ENCODE results near the gene KNCN.
A peak's percentile ranks its signal among the peaks of the same experiment; 100 is the strongest.

Gene KNCN

GRCh38 chr1:46569116-46569515 lies 17.7 kb upstream of the KNCN start:
- no peak for DNase-seq (ENCODE audit: low read depth, low spot score)

DNA sequence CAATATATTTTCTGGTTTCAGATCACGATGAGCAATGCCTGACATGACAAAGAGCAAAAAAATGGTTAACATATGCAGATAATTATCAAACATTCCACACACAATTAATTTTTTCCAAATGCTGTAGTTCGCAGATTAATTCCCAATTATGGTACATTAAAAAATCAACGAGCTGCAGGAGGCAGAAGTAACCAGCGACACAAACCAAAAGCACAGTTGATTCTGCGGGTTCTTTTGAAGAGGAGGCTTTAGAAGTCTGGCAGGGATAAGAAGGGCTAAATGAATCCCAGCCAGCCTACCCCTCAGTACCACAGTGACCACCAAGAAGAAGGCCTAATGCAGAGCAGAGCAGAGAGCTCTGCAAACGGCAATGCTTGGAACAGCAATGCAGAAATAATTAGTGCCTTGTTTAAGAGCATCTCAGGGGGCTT lies 17.0 kb upstream of the KNCN start:
- no peak for DNase-seq (ENCODE audit: low read depth, low spot score)

- DNase-seq (ENCODE audit: low read depth, low spot score): no peak
Observed at GRCh38 chr1:46563341-46563740, 11.9 kb upstream of the KNCN start.

- no peak for DNase-seq (ENCODE audit: low read depth, low spot score)
Observed at GRCh38 chr1:46562498-46562897, 11.1 kb upstream of the KNCN start.

- no peak for DNase-seq (ENCODE audit: low read depth, low spot score)
Observed at GRCh38 chr1:46558966-46559365, 7.5 kb upstream of the KNCN start.

DNA sequence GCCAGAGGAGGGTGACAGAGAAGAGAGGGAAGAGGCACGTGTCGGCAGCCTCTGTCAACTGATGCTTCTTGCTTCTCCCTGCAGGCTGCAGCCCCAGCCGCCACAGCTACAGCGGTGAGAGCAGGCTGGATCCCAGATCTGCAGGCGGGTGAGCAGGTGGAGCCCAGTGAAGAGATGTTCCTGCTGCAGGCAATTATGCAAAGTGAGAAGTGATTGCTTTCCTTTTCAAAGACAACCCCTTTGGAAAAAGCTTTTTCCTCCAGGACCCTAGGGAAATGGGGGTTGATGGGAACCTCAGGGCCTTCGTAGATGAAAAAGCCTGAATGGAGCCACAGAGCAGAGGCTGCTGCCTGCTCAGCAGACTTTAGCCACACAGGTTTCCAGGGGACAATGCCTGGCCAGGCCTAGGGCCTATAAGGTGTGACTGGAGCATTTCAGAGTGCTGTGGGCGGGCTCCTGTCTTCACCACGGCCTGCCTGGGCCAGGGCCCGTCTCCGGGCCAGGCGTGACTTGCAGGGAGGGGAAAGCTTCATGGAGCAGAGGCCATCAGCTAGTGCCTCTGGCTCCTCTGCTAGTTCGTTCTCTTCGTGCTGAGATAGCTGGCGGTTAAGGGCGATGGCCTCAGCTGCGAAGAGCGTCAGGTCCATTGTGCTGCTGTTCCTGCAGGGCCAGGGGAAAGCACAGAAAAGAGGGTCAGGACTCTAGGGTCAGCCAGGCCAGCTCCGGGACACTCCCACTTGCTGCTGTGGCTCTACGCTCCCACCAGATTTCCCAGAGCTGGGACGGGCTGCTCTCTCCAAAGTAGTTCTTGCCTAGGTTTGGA lies 6.9 kb upstream of the KNCN start:
- DNase-seq (ENCODE audit: low read depth, low spot score): no peak

GRCh38 chr1:46557403-46557802 lies 6.0 kb upstream of the KNCN start:
- no peak for DNase-seq (ENCODE audit: low read depth, low spot score)

DNA sequence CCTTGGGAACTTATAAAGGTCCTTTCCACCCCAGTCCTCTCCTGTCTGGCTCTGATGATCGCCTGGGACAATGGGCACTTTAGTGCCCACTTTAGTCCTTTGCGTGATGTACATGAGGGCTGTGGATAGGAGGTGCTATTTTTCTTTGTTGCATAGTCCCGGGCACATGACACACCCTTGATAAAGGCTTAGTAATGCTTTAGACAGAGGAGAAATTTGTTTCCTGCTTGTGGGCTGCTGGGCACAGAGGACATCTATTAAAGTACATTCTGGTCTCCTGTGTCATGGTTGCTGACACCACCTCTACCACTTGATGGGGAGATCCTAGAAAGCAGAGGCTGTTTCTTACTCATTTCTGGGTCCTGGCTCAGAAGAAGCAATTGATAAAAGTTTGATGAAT lies 5.4 kb upstream of the KNCN start:
- DNase-seq (ENCODE audit: low read depth, low spot score): no peak

DNA sequence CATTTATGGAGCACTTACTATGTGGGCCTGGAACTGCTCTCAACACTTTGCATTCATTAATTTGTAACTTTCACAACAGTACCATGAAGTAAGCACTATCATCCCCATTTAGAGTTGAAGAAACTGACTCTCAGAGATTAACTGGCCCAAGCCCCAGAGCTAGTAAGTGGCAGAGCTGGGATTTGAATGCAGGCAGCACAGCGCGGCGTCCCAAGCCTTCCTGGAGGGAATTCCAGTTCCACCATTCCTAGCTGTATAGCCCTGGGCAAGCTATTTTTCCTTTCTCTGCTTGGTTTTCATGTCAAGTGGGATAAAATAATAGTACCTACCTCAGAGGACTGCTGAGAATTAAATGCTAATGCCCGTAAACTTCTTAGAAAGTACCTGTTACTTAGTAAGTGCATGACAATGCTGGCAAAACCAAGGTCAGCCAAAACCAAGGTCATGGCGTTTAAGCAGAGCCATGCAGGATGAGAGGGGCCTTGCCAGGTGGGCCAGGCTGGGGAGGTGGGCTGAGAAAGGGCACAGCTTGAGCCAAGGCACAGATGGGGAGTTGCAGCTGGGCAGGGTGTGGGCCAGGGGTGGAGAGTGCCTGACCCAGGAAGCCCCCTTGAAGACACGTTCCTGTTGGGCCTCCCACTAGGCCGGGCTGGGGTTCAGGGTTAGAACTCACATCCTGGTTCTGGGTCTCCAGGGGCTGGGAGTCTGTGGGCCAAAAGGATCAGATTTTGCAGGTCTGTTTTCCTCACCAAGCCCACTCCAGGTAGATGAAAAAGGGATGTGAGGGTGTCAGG lies 4.6 kb upstream of the KNCN start:
- DNase-seq (ENCODE audit: low read depth, low spot score): no peak

- no peak for DNase-seq (ENCODE audit: low read depth, low spot score)
Observed at GRCh38 chr1:46554597-46555381, 3.3 kb upstream of the KNCN start.

DNA sequence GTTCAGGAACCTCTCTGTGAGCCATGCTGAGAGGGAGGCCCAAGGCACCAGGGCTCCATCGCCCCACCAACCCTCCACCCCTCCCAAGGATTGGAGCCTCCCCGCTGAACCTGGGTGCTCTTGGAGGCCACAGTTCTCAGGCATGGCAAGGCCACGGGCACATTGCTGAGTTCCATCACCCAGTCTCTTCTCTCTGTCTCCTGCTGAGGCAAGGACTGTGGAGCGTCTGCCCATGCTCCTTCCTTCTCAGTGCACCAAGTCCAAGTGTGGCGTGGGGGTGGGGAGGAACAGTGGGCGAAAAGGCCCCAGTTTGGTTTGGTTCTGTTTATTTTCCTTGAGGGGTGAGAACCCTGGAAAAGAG lies 2.8 kb upstream of the KNCN start:
- no peak for DNase-seq (ENCODE audit: low read depth, low spot score)

GRCh38 chr1:46553506-46553905 lies 2.1 kb upstream of the KNCN start:
- no peak for DNase-seq (ENCODE audit: low read depth, low spot score)

DNA sequence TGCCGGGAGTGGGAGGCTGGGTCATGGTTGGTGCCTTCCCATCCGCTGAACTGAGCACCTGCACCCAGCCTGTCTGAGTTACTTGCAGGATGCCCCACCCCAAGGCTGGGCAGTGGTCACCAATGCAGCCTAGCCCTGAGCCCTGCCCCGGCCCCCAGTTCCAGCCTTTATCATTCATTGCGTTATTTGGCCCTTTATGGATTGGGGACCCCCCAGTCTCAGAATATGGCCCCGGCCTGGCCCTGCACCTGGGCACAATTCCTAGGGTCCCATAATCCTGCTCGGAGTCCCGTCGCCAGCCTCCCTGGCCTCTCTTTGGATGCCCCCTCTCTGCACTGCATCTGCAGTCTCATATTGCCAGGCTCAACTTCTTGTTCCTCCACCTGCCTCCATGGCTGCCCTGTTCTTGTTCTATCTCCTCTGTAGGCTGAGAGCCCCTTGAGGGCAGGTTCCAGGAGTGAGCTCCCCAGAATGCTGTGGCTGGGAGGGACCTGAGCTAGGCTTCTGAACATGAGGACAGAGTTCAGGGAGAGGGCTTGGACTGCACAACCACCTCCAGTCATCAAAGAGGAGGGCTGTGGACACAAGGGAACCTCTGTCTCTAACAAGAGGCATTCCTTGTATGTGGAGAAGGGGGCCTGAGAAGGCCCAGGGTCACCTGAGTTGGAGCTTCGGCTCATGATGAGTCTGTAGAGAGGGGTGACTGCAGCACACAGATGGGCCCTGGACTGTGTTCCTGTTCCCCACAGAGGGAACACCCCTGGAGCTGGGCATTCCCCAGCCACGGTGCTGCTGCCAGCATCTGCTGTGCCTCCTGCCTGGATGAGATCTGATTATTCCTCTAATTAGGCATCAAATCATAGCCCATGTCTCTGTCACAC lies 1.1 kb upstream of the KNCN start:
- DNase-seq (ENCODE audit: low read depth, low spot score): no peak

- DNase-seq (ENCODE audit: low read depth, low spot score): no peak
Observed at GRCh38 chr1:46550751-46551231, 656 bp downstream of the KNCN start.

- no peak for DNase-seq (ENCODE audit: low read depth, low spot score)
Observed at GRCh38 chr1:46549697-46550681, 1.5 kb downstream of the KNCN start.

DNA sequence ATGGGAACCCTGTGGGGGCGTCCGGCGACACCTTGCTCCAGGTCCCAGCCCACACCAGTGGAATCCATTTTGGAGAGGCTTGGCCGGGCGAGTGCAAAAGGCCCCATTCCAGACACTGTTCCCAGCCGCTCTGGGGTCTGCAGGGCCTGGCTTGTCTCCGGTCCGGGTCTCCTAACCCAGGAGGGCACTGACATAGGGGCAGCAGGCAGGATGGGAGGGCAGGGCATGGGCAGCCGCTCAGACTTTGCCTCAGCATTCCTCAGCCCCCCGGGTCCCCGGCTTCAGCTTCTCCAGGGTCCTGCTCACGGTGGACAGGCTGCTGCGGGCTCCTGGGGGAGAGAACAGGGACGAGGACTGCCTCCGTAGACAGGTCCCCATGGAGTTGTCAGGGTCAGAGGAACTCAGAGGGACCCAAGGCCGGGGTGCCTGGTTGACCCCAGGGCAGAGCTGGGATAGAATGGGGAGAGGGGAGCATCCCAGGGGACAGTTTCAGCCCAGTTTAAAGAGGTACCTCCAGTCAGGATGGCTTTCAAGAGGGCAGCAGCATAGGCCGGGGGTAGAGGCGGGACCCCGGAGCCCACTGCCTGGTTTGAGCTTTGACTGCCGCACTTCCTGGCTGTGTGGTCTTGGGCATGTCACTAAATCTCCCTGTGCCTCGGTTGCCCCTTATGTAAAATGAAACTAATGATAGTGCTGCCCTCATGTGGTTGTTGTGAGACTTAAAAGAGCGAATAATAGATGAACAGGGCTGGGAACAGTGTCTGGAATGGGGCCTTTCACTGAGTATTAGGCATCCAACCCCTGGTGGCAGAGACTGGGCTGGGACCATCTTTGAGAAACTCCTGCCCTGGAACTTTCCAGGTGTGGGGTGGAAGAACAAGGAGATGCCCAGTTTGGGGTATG lies 3.7 kb downstream of the KNCN start:
- DNase-seq (ENCODE audit: low read depth, low spot score): peak; percentile 13

- DNase-seq (ENCODE audit: low read depth, low spot score): no peak
Observed at GRCh38 chr1:46546210-46546609, 5.2 kb downstream of the KNCN start.

DNA sequence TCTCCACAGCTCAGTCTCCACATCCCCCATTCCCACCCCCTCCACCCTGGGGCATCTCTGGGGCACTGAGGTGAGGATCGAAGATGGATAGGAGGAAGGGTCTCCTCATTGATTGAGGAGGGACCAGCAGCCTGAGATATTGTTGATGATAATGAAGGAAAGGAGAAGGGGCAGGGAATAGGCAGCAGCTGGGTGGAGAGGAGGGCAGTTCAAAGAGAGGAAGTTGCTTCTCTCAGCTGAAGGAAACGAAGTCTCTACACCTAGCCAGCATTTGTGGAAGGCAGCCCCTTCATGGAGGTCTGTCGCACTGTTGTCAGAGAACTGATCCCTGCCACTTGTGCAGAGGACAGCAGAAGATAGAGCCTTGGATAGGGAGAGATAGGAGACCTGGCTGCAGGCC lies 5.7 kb downstream of the KNCN start:
- DNase-seq (ENCODE audit: low read depth, low spot score): no peak

Measured in smooth muscle cell of the brain vasculature (primary cell).